Fibroblast of lung (primary cell): ENCODE results near the gene IL12B. TPM values are rescaled to one million over a fixed set of nuclear protein-coding genes. Genes with fewer than 3 reads are reported as not detected.

ENCODE experiments used
- DNase-seq, 2 donors: peaks; one replicate each; pipeline versions ENCODE4 v3.0.0 to v3.0.0-alpha.2; 2010; ENCODE audit warnings: low read depth in 2 of 2
- H2AFZ ChIP-seq: 2 replicates; pipeline ENCODE4 v1.5.1; 2012; ENCODE audit warnings: low read length, control low read depth, inconsistent platforms
- H3K27ac ChIP-seq: 2 replicates; pipeline ENCODE4 v1.5.1; 2011; ENCODE audit warnings: low read length, control low read depth; ENCODE audit not compliant: insufficient read depth
- H3K27me3 ChIP-seq: 2 replicates; pipeline ENCODE4 v1.5.1; 2011; ENCODE audit warnings: mild to moderate bottlenecking, low read length; ENCODE audit not compliant: control insufficient read depth, insufficient read depth
- H3K36me3 ChIP-seq: 2 replicates; pipeline ENCODE4 v1.5.1; 2011; ENCODE audit warnings: low read length; ENCODE audit not compliant: control insufficient read depth, insufficient read depth
- H3K4me1 ChIP-seq: 2 replicates; pipeline ENCODE4 v1.5.1; 2011; ENCODE audit warnings: low read length; ENCODE audit not compliant: control insufficient read depth, insufficient read depth; ENCODE audit errors: extremely low read depth
- H3K4me2 ChIP-seq: 2 replicates; pipeline ENCODE4 v1.5.1; 2011; ENCODE audit warnings: low read length, control low read depth; ENCODE audit not compliant: insufficient read depth; ENCODE audit errors: extremely low read depth
- H3K4me3 ChIP-seq, 4 experiments: fragments of 200-600 bp in 1 of 4; sonication (generic) in 1 of 4; replicated peaks in 1 of 4; 2 replicates each; pipeline ENCODE4 v1.5.1; 2011 to 2016; ENCODE audit warnings: low read length in 4 of 4, low read depth in 3 of 4, mild to moderate bottlenecking in 3 of 4, control low read depth in 2 of 4, inconsistent platforms in 1 of 4, mixed read lengths in 1 of 4; ENCODE audit not compliant: insufficient read depth in 1 of 4; ENCODE audit errors: control extremely low read depth in 1 of 4
- H3K79me2 ChIP-seq: 2 replicates; pipeline ENCODE4 v1.5.1; 2012; ENCODE audit warnings: mild to moderate bottlenecking, low read length, inconsistent platforms; ENCODE audit not compliant: control insufficient read depth, insufficient read depth
- H3K9ac ChIP-seq: 2 replicates; pipeline ENCODE4 v1.5.1; 2011; ENCODE audit warnings: mild to moderate bottlenecking, low read length, control low read depth; ENCODE audit not compliant: insufficient read depth
- H3K9me3 ChIP-seq: 2 replicates; pipeline ENCODE4 v1.5.1; 2012; ENCODE audit warnings: low read depth, low read length; ENCODE audit not compliant: control insufficient read depth, insufficient read depth
- H4K20me1 ChIP-seq: 2 replicates; pipeline ENCODE4 v1.5.1; 2011; ENCODE audit warnings: low read length; ENCODE audit not compliant: control insufficient read depth, insufficient read depth; ENCODE audit errors: extremely low read depth
- CTCF ChIP-seq, 2 donors: IDR thresholded peaks in 1 of 2; conservative IDR thresholded peaks in 1 of 2; 1 replicate in 1 of 2; 2 replicates in 1 of 2; pipeline ENCODE4 v1.5.1; 2011 to 2012; ENCODE audit warnings: low read length in 2 of 2, control low read depth in 1 of 2, inconsistent platforms in 1 of 2, low read depth in 1 of 2, mild to moderate bottlenecking in 1 of 2
- EZH2 ChIP-seq: IDR thresholded peaks from 2 replicates; pipeline ENCODE4 v1.5.1; 2012; ENCODE audit warnings: low read length, control low read depth, mild to moderate bottlenecking; ENCODE audit errors: missing control alignments
- polyA plus RNA-seq, 2 donors: library from polyadenylated mRNA; depleted of rRNA in 1 of 2; stranded (reverse) in 1 of 2; unstranded in 1 of 2; fragments of >200 nt; gene quantifications; 2 replicates each; pipeline ENCODE4 v1.2.1, GENCODE V29; 2011 to 2012; ENCODE audit warnings: missing spikeins in 1 of 2
- total RNA-seq: library from RNA; depleted of rRNA; stranded (reverse); fragments of >200 nt; gene quantifications from 2 replicates; pipeline ENCODE4 v1.2.1, GENCODE V29; 2014

The IL12B gene
- total and polyA plus RNA-seq, 2 donors (not counting 1 experiment from before 2014, with no cell fraction given), result not detected

GRCh38 chr5:159290741-159291140 lies 39.5 kb downstream of the IL12B start:
- H3K4me1 ChIP-seq, result no peaks in the 10 kb centered on the region
- H3K27ac ChIP-seq, result no peak overlapping the region
- no peak for TF ChIP-seq EZH2
- TF ChIP-seq CTCF (conservative IDR thresholded peaks at IDR 0.05 in 1 of 2, IDR thresholded peaks at IDR 0.05 in 1 of 2; ENCODE audit: low read depth in 1 of 2, low read length in 2 of 2), result no peak
- H2AFZ ChIP-seq, result no peak overlapping the region
- DNase-seq, result peak in 1 of 2 donors; percentile 66
- no peaks in the 10 kb centered on the region for H3K36me3 ChIP-seq
- H3K27me3 ChIP-seq, result no peaks in the 10 kb centered on the region
- no peak overlapping the region for H3K9ac ChIP-seq
- no peak overlapping the region for H3K4me2 ChIP-seq
- no peaks in the 10 kb centered on the region for H3K9me3 ChIP-seq
- H4K20me1 ChIP-seq, result no peaks in the 10 kb centered on the region
- H3K4me3 ChIP-seq, result no peak overlapping the region
- H3K79me2 ChIP-seq, result no peaks in the 10 kb centered on the region

GRCh38 chr5:159286420-159287035 lies 43.8 kb downstream of the IL12B start:
- peak; percentile 34 to 69 for DNase-seq
- peaks cover 2% of the 10 kb centered on the region for H3K36me3 ChIP-seq

GRCh38 chr5:159274676-159275075 lies 55.6 kb downstream of the IL12B start:
- no peak for DNase-seq
- H3K4me2 ChIP-seq, result no peak overlapping the region
- no peak overlapping the region for H3K27ac ChIP-seq
- H3K27me3 ChIP-seq, result no peaks in the 10 kb centered on the region
- H2AFZ ChIP-seq, result no peak overlapping the region
- TF ChIP-seq CTCF (conservative IDR thresholded peaks at IDR 0.05 in 1 of 2, IDR thresholded peaks at IDR 0.05 in 1 of 2; ENCODE audit: low read depth in 1 of 2, low read length in 2 of 2) (no peak), EZH2 (no peak)
- H3K9me3 ChIP-seq, result no peaks in the 10 kb centered on the region
- no peak overlapping the region for H3K9ac ChIP-seq
- H3K36me3 ChIP-seq, result peaks cover 3% of the 10 kb centered on the region
- H3K4me1 ChIP-seq, result no peaks in the 10 kb centered on the region
- no peaks in the 10 kb centered on the region for H4K20me1 ChIP-seq
- no peak overlapping the region for H3K4me3 ChIP-seq
- H3K79me2 ChIP-seq, result no peaks in the 10 kb centered on the region

More at GRCh38 chr5:159286420-159287035, 43.8 kb downstream of the IL12B start:
- H3K27ac ChIP-seq, result no peak overlapping the region
- no peaks in the 10 kb centered on the region for H3K4me1 ChIP-seq
- H3K79me2 ChIP-seq, result no peaks in the 10 kb centered on the region
- H4K20me1 ChIP-seq, result no peaks in the 10 kb centered on the region
- TF ChIP-seq CTCF (conservative IDR thresholded peaks at IDR 0.05 in 1 of 2, IDR thresholded peaks at IDR 0.05 in 1 of 2; ENCODE audit: low read depth in 1 of 2, low read length in 2 of 2), result peak; percentile 52 to 56
- TF ChIP-seq EZH2, result no peak
- no peak overlapping the region for H3K4me2 ChIP-seq
- no peaks in the 10 kb centered on the region for H3K27me3 ChIP-seq
- H3K4me3 ChIP-seq, result no peak overlapping the region
- no peak overlapping the region for H3K9ac ChIP-seq
- H3K9me3 ChIP-seq, result no peaks in the 10 kb centered on the region
- H2AFZ ChIP-seq, result no peak overlapping the region
